ENCODE data around the gene GPBAR1. TPM values are rescaled to one million over a fixed set of nuclear protein-coding genes. Genes with fewer than 3 reads are reported as not detected.
A peak's percentile ranks its signal among the peaks of the same experiment; 100 is the strongest.

Gene GPBAR1
- total and polyA plus RNA-seq, 2 experiments from 2014 or later, result 0.44 TPM; not detected in 1

GRCh38 chr2:218229239-218229638, 31.6 kb upstream of the GPBAR1 start:
- Histone ChIP-seq H3K4me2 (no peak overlapping the region), H3K79me2 (replicated peaks; ENCODE audit: insufficient read depth) (peaks cover 52% of the 10 kb centered on the region), H3F3A (replicated peaks; ENCODE audit: low read depth) (no peaks in the 10 kb centered on the region), H3K36me3 (ENCODE audit: insufficient read depth) (peaks cover 53% of the 10 kb centered on the region), H3K4me1 (ENCODE audit: insufficient read depth) (no peaks in the 10 kb centered on the region), H3K27ac (ENCODE audit: low read depth) (peak overlapping the region; percentile 17; the same call in 1 of the 2 replicates), H2AFZ (no peak overlapping the region), H3K27me3 (ENCODE audit: insufficient read depth) (no peaks in the 10 kb centered on the region), H3K4me3 (no peak overlapping the region), H3K9me2 (ENCODE audit: insufficient read depth) (no peaks in the 10 kb centered on the region), H4K20me1 (replicated peaks; ENCODE audit: insufficient read depth) (peaks cover 37% of the 10 kb centered on the region)
- Mint-ChIP-seq H3K36me3 (ENCODE audit: low read depth) (peaks cover 87% of the 10 kb centered on the region), H3K9me3 (no peaks in the 10 kb centered on the region), H3K4me1 (no peaks in the 10 kb centered on the region), H3K4me3 (no peak overlapping the region), H3K27me3 (ENCODE audit: insufficient read depth, low read depth, poor library complexity) (no peaks in the 10 kb centered on the region), H3K27ac (no peak overlapping the region)
- DNase-seq (ENCODE audit: low spot score), result no peak
- TF ChIP-seq EZH2phosphoT487 (IDR thresholded peaks at IDR 0.05; ENCODE audit: unreplicated experiment), result no peak
- TF ChIP-seq, protein P1, sequence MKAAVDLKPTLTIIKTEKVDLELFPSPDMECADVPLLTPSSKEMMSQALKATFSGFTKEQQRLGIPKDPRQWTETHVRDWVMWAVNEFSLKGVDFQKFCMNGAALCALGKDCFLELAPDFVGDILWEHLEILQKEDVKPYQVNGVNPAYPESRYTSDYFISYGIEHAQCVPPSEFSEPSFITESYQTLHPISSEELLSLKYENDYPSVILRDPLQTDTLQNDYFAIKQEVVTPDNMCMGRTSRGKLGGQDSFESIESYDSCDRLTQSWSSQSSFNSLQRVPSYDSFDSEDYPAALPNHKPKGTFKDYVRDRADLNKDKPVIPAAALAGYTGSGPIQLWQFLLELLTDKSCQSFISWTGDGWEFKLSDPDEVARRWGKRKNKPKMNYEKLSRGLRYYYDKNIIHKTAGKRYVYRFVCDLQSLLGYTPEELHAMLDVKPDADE (IDR thresholded peaks at IDR 0.05), result no peak
- no peak for TF ChIP-seq REST (IDR thresholded peaks at IDR 0.05; ENCODE audit: unreplicated experiment)
- TF ChIP-seq ZNF462 (CRISPR knock-in tag; IDR thresholded peaks at IDR 0.05), result no peak
- TF ChIP-seq, protein P2, sequence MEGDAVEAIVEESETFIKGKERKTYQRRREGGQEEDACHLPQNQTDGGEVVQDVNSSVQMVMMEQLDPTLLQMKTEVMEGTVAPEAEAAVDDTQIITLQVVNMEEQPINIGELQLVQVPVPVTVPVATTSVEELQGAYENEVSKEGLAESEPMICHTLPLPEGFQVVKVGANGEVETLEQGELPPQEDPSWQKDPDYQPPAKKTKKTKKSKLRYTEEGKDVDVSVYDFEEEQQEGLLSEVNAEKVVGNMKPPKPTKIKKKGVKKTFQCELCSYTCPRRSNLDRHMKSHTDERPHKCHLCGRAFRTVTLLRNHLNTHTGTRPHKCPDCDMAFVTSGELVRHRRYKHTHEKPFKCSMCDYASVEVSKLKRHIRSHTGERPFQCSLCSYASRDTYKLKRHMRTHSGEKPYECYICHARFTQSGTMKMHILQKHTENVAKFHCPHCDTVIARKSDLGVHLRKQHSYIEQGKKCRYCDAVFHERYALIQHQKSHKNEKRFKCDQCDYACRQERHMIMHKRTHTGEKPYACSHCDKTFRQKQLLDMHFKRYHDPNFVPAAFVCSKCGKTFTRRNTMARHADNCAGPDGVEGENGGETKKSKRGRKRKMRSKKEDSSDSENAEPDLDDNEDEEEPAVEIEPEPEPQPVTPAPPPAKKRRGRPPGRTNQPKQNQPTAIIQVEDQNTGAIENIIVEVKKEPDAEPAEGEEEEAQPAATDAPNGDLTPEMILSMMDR (conservative IDR thresholded peaks at IDR 0.05; ENCODE audit: low read depth in 2 of 2), result no peak
- TF ChIP-seq EZH2 (IDR thresholded peaks at IDR 0.05; ENCODE audit: low read depth, unreplicated experiment), result no peak
- TF ChIP-seq POLR2AphosphoS5 (IDR thresholded peaks at IDR 0.05; ENCODE audit: low read depth), result no peak
- TF ChIP-seq STAT1 (IDR thresholded peaks at IDR 0.05; ENCODE audit: unreplicated experiment), result no peak
- no peak for TF ChIP-seq JUNB (IDR thresholded peaks at IDR 0.05; ENCODE audit: unreplicated experiment)
- no peak for TF ChIP-seq CREB1 (CRISPR knock-in tag; IDR thresholded peaks at IDR 0.05; ENCODE audit: low read depth)
- TF ChIP-seq ZNF114 (CRISPR knock-in tag; IDR thresholded peaks at IDR 0.05), result no peak
- no peak for TF ChIP-seq ZNF331 (CRISPR knock-in tag; IDR thresholded peaks at IDR 0.05; ENCODE audit: low read depth)
- TF ChIP-seq NANOG (IDR thresholded peaks at IDR 0.05; ENCODE audit: borderline replicate concordance), result no peak
- no peak for ATAC-seq
